ENCODE data around the gene PCDHGC3.
"Not testable (repeated sequence)": the region's sequence is repeated elsewhere in the genome, so short reads cannot be mapped to it uniquely, and the experiment has no call there.

The PCDHGC3 gene

GRCh38 chr5:141475625-141476131, at the start of gene PCDHGC3:
Gene PCDHGC3, plus strand, starts transcription at chr5:141475966. Its CDS starts 151 bp downstream, at chr5:141476117.
- peak; percentile 71 for DNase-seq (ENCODE audit: low spot score)

- DNase-seq (ENCODE audit: low spot score), result no peak
Observed at GRCh38 chr5:141427783-141428426, 47.9 kb upstream of the PCDHGC3 start.

- DNase-seq (ENCODE audit: low spot score), result no peak
Observed at GRCh38 chr5:141430332-141431113, 45.2 kb upstream of the PCDHGC3 start, which contains the start of gene PCDHGA12. Gene PCDHGA12, plus strand, starts transcription at chr5:141430507. Its CDS starts 253 bp downstream, at chr5:141430760.

GRCh38 chr5:141431286-141431685, 44.5 kb upstream of the PCDHGC3 start:
- no peak for DNase-seq (ENCODE audit: low spot score)

- DNase-seq (ENCODE audit: low spot score), result not testable (repeated sequence)
Observed at GRCh38 chr5:141432308-141432707, 43.5 kb upstream of the PCDHGC3 start.

GRCh38 chr5:141432726-141433125, 43.0 kb upstream of the PCDHGC3 start:
- not testable (repeated sequence) for DNase-seq (ENCODE audit: low spot score)

GRCh38 chr5:141434006-141434405, 41.8 kb upstream of the PCDHGC3 start:
- DNase-seq (ENCODE audit: low spot score), result no peak

GRCh38 chr5:141437221-141437620, 38.5 kb upstream of the PCDHGC3 start:
- DNase-seq (ENCODE audit: low spot score), result no peak

GRCh38 chr5:141439411-141440141, 36.2 kb upstream of the PCDHGC3 start:
- DNase-seq (ENCODE audit: low spot score), result no peak

- DNase-seq (ENCODE audit: low spot score), result no peak
Observed at GRCh38 chr5:141440341-141440740, 35.4 kb upstream of the PCDHGC3 start.

- DNase-seq (ENCODE audit: low spot score), result no peak
Observed at GRCh38 chr5:141441571-141442170, 34.1 kb upstream of the PCDHGC3 start.

- no peak for DNase-seq (ENCODE audit: low spot score)
Observed at GRCh38 chr5:141465351-141465750, 10.4 kb upstream of the PCDHGC3 start.

- DNase-seq (ENCODE audit: low spot score), result no peak
Observed at GRCh38 chr5:141476132-141476911, 556 bp downstream of the PCDHGC3 start.

GRCh38 chr5:141477044-141477575, 1.3 kb downstream of the PCDHGC3 start:
- DNase-seq (ENCODE audit: low spot score), result no peak

- no peak for DNase-seq (ENCODE audit: low spot score)
Observed at GRCh38 chr5:141477815-141478214, 2.0 kb downstream of the PCDHGC3 start.

- no peak for DNase-seq (ENCODE audit: low spot score)
Observed at GRCh38 chr5:141478321-141478945, 2.7 kb downstream of the PCDHGC3 start.

GRCh38 chr5:141479776-141480175, 4.0 kb downstream of the PCDHGC3 start:
- no peak for DNase-seq (ENCODE audit: low spot score)

- DNase-seq (ENCODE audit: low spot score), result no peak
Observed at GRCh38 chr5:141483902-141484301, 8.1 kb downstream of the PCDHGC3 start.

GRCh38 chr5:141484310-141484640, 8.5 kb downstream of the PCDHGC3 start:
- no peak for DNase-seq (ENCODE audit: low spot score)

- DNase-seq (ENCODE audit: low spot score), result no peak
Observed at GRCh38 chr5:141484641-141485311, 9.0 kb downstream of the PCDHGC3 start, which contains the start of gene PCDHGC4. Gene PCDHGC4, plus strand, starts transcription at chr5:141485030. Its CDS starts 144 bp downstream, at chr5:141485174.
